Smooth muscle cell (in vitro differentiated cells): Measurements from ENCODE around the gene METTL15. TPM values are rescaled to one million over a fixed set of nuclear protein-coding genes. Genes with fewer than 3 reads are reported as not detected.

Source experiments
- DNase-seq: peaks from one replicate; lab custom pipeline; 2025; ENCODE audit not compliant: unreplicated experiment; lab: John Stamatoyannopoulos, UW
- H2AFZ ChIP-seq: fragments of 200-600 bp; sonication (generic); 2 replicates; pipeline ENCODE4 v1.6.0; 2016; ENCODE audit warnings: antibody characterized with exemption, low read depth, mild to moderate bottlenecking
- H3F3A ChIP-seq: fragments of 200-600 bp; sonication (generic); 2 replicates; pipeline ENCODE4 v1.6.0; 2017; ENCODE audit warnings: antibody characterized with exemption, low read depth
- H3K27ac ChIP-seq: fragments of 200-600 bp; sonication (generic); 2 replicates; pipeline ENCODE4 v1.5.1; 2016; ENCODE audit warnings: low read depth, mild to moderate bottlenecking
- H3K27me3 ChIP-seq: fragments of 200-600 bp; sonication (generic); 2 replicates; pipeline ENCODE4 v1.6.1; 2016; ENCODE audit warnings: low read depth, mild to moderate bottlenecking
- H3K36me3 ChIP-seq: fragments of 200-600 bp; sonication (generic); 2 replicates; pipeline ENCODE4 v1.5.1; 2016; ENCODE audit warnings: low read depth
- H3K4me1 ChIP-seq: fragments of 200-600 bp; sonication (generic); 2 replicates; pipeline ENCODE4 v1.5.1; 2016; ENCODE audit warnings: low read depth
- H3K4me2 ChIP-seq: fragments of 200-600 bp; sonication (generic); 2 replicates; pipeline ENCODE4 v1.6.0; 2016; ENCODE audit warnings: mild to moderate bottlenecking
- H3K4me3 ChIP-seq: fragments of 200-600 bp; sonication (generic); 2 replicates; pipeline ENCODE4 v1.5.1; 2016; ENCODE audit warnings: mild to moderate bottlenecking
- H3K79me2 ChIP-seq: fragments of 200-600 bp; sonication (generic); 2 replicates; pipeline ENCODE4 v1.6.0; 2016; ENCODE audit warnings: low read depth, mild to moderate bottlenecking
- H3K9ac ChIP-seq: fragments of 200-600 bp; sonication (generic); 2 replicates; pipeline ENCODE4 v1.6.0; 2016; ENCODE audit warnings: low read depth
- H3K9me3 ChIP-seq: fragments of 200-600 bp; sonication (generic); replicated peaks from 2 replicates; pipeline ENCODE4 v1.5.1; 2016; ENCODE audit warnings: low read depth
- H4K20me1 ChIP-seq: fragments of 200-600 bp; sonication (generic); 2 replicates; pipeline ENCODE4 v1.6.0; 2016; ENCODE audit warnings: low read depth
- WGBS: methylation state at CpG from one replicate; pipeline ENCODE4 v1.1.7; 2016; ENCODE audit warnings: low lambda C conversion rate; 5-methylcytosine and 5-hydroxymethylcytosine counted together
- polyA plus RNA-seq: library from polyadenylated mRNA; unstranded; fragments of >200 nt; fragmentation: Nextera tagmentation; extraction: Ambion mirVana; gene quantifications from 2 replicates; pipeline ENCODE4 v1.2.1, GENCODE V29; 2016
- total RNA-seq: library from RNA; depleted of rRNA; stranded (reverse); fragments of >200 nt; gene quantifications from 2 replicates; pipeline ENCODE4 v1.2.3, GENCODE V29; 2014
- TF ChIP-seq, protein P1 (sequence below): fragments of 200-600 bp; sonication (generic); IDR thresholded peaks from 2 replicates; pipeline ENCODE4 v1.5.1; 2017; ENCODE audit warnings: borderline replicate concordance, mild to moderate bottlenecking, antibody characterized with exemption; ENCODE audit not compliant: insufficient read depth, poor library complexity, severe bottlenecking

METTL15 gene
- total and polyA plus RNA-seq, 2 experiments from 2014 or later: 8.1 to 26.1 TPM

DNA sequence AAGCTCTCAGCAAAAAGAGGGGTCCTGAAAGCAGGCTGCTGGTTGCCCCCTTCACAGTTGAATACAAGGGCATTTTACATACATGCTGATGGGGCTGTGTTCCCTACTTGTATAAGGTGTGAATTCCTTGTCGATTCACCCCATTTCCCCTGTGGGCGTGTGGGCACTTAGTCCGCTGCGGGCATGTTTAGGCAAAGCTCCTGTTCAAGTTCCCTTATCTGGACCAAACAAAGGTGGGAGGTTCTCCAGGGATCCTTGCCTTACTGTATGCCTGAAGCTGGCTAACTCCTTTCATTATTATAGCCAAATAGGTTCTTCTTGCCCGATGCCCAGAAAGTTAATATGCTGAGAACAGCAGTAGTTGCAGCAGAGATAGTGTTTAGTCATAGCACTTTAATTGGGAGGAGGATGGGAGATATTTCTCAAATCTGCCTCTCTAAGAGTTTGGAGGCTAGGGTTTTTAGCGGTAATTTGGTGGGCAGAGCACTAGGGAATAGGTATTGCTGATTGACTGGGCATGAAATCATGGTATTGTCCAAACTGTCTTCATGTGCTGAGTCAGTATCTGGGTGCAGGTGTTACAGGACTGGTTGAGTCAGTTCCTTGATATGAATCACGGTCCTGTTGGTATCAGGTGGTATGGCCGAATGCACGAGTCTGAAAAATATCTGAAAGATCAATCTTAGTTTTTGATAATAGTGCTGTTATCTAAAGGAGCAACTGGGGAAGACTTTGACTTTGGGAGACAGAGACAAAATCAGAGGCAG lies 32.7 kb downstream of the METTL15 start:
- H3K4me2 ChIP-seq: no peak overlapping the region
- DNase-seq: no peak
- no peak overlapping the region for H3K4me3 ChIP-seq
- peaks cover 18% of the 10 kb centered on the region for H3K36me3 ChIP-seq
- H2AFZ ChIP-seq: no peak overlapping the region
- H3K9me3 ChIP-seq: peaks cover 13% of the 10 kb centered on the region
- peaks cover 13% of the 10 kb centered on the region for H3F3A ChIP-seq
- 99% methylated on average over 9 of the region's 9 CpGs for WGBS
- no peaks in the 10 kb centered on the region for H3K79me2 ChIP-seq
- no peaks in the 10 kb centered on the region for H4K20me1 ChIP-seq
- no peaks in the 10 kb centered on the region for H3K27me3 ChIP-seq
- no peak overlapping the region for H3K9ac ChIP-seq
- no peak overlapping the region for H3K27ac ChIP-seq
- TF ChIP-seq, protein P1, sequence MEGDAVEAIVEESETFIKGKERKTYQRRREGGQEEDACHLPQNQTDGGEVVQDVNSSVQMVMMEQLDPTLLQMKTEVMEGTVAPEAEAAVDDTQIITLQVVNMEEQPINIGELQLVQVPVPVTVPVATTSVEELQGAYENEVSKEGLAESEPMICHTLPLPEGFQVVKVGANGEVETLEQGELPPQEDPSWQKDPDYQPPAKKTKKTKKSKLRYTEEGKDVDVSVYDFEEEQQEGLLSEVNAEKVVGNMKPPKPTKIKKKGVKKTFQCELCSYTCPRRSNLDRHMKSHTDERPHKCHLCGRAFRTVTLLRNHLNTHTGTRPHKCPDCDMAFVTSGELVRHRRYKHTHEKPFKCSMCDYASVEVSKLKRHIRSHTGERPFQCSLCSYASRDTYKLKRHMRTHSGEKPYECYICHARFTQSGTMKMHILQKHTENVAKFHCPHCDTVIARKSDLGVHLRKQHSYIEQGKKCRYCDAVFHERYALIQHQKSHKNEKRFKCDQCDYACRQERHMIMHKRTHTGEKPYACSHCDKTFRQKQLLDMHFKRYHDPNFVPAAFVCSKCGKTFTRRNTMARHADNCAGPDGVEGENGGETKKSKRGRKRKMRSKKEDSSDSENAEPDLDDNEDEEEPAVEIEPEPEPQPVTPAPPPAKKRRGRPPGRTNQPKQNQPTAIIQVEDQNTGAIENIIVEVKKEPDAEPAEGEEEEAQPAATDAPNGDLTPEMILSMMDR: no peak
- H3K4me1 ChIP-seq: peaks cover 14% of the 10 kb centered on the region

DNA sequence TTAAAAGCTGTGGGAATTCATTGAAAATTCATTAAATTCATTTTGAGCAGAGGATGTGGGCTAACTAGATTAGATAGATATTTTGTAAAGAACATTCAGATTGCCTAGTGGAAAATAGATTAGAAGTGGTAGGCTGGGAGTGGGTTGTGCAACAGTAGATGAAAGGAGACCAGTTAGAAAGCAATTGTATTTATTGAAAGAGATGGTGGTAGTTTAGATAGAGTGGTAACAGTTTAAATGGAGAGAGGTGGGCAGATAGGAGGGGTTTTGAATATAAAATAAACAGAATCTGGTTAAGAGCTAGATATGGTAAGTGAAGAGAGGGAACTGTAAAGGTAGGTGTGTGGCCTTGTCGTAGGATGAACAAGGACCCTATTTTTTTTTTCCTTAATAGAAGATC lies 34.5 kb downstream of the METTL15 start:
- no peak overlapping the region for H2AFZ ChIP-seq
- H3K9me3 ChIP-seq: peaks cover 3% of the 10 kb centered on the region
- no peaks in the 10 kb centered on the region for H4K20me1 ChIP-seq
- H3K9ac ChIP-seq: no peak overlapping the region
- H3K36me3 ChIP-seq: peaks cover 7% of the 10 kb centered on the region
- WGBS: 96% methylated on average over 1 of the region's 1 CpG
- no peak overlapping the region for H3K4me3 ChIP-seq
- no peak overlapping the region for H3K4me2 ChIP-seq
- TF ChIP-seq, protein P1: no peak
- peaks cover 16% of the 10 kb centered on the region for H3K4me1 ChIP-seq
- no peaks in the 10 kb centered on the region for H3K79me2 ChIP-seq
- DNase-seq: no peak
- H3K27ac ChIP-seq: peak overlapping the region; percentile 20
- H3K27me3 ChIP-seq: no peaks in the 10 kb centered on the region
- peaks cover 13% of the 10 kb centered on the region for H3F3A ChIP-seq

DNA sequence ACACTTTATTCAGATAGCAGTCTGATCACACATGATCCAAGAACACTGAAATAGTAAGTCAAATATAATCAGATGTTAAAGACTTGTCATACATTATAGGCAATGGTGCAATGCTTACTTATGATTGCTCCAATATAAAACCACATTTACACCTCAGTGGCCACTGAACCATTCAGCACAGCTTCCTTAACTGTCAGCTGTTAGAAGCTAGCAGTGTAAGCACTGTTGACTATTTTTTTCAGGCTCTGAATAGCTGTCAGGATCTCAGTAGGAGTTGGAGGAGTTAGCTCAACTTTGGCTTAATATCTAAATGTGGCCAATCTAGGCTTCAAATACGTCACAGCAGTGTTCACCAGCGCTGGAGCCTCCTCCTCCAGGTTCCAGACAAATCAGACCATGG lies 36.6 kb downstream of the METTL15 start:
- peak overlapping the region; percentile 46 for H3K4me2 ChIP-seq
- H3K27me3 ChIP-seq: no peaks in the 10 kb centered on the region
- H3K27ac ChIP-seq: peak overlapping the region; percentile 13
- peaks cover 20% of the 10 kb centered on the region for H3K4me1 ChIP-seq
- WGBS: 76% methylated on average over 2 of the region's 2 CpGs
- peaks cover 13% of the 10 kb centered on the region for H3F3A ChIP-seq
- no peaks in the 10 kb centered on the region for H3K79me2 ChIP-seq
- H3K36me3 ChIP-seq: no peaks in the 10 kb centered on the region
- H2AFZ ChIP-seq: no peak overlapping the region
- no peak overlapping the region for H3K9ac ChIP-seq
- no peak overlapping the region for H3K4me3 ChIP-seq
- no peaks in the 10 kb centered on the region for H4K20me1 ChIP-seq
- peaks cover 3% of the 10 kb centered on the region for H3K9me3 ChIP-seq
- DNase-seq: no peak
- TF ChIP-seq, protein P1: no peak

DNA sequence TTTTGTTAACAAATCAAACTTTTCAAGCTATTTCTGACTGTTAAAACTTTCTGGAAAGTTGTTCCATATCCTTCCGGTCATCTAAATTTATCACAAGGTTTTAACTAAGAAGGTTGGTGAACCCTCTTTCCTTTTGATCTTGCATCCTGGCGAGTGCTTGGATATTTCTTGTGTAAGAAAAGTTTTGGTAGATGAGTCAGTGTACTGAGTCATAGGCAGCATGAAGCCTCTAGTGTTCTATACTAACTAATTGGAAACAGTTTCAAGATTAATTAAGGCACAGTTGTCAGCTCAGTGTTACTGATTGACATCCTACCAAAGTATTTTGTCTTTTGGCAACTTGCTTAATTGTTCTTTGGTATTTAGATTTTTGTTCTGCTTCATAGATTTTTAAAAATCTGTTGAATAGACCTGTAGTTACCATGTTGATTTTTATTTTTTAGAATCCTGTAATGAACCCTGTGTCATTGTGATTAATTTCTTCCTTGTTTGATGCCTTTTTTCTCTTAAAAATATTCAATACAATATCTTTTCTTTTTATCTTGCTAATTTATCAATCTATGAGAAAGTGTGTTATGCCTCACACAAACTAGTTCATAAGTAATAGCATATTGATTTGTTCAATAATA lies 38.0 kb downstream of the METTL15 start:
- no peak overlapping the region for H2AFZ ChIP-seq
- 0% methylated on average over 2 of the region's 2 CpGs for WGBS
- no peak overlapping the region for H3K4me3 ChIP-seq
- H3F3A ChIP-seq: peaks cover 13% of the 10 kb centered on the region
- DNase-seq: no peak
- peak overlapping the region; percentile 68 for H3K27ac ChIP-seq
- no peaks in the 10 kb centered on the region for H3K9me3 ChIP-seq
- peak overlapping the region; percentile 20 for H3K9ac ChIP-seq
- no peaks in the 10 kb centered on the region for H3K27me3 ChIP-seq
- no peaks in the 10 kb centered on the region for H4K20me1 ChIP-seq
- peaks cover 24% of the 10 kb centered on the region for H3K4me1 ChIP-seq
- peak overlapping the region; percentile 80 for H3K4me2 ChIP-seq
- no peaks in the 10 kb centered on the region for H3K79me2 ChIP-seq
- TF ChIP-seq, protein P1: no peak
- no peaks in the 10 kb centered on the region for H3K36me3 ChIP-seq
